Measurements from ENCODE around the gene DGKE. TPM values are rescaled to one million over a fixed set of nuclear protein-coding genes. Genes with fewer than 3 reads are reported as not detected.

The DGKE gene
- total RNA-seq, 1 donor from 2014 or later: 12.7 TPM

DNA sequence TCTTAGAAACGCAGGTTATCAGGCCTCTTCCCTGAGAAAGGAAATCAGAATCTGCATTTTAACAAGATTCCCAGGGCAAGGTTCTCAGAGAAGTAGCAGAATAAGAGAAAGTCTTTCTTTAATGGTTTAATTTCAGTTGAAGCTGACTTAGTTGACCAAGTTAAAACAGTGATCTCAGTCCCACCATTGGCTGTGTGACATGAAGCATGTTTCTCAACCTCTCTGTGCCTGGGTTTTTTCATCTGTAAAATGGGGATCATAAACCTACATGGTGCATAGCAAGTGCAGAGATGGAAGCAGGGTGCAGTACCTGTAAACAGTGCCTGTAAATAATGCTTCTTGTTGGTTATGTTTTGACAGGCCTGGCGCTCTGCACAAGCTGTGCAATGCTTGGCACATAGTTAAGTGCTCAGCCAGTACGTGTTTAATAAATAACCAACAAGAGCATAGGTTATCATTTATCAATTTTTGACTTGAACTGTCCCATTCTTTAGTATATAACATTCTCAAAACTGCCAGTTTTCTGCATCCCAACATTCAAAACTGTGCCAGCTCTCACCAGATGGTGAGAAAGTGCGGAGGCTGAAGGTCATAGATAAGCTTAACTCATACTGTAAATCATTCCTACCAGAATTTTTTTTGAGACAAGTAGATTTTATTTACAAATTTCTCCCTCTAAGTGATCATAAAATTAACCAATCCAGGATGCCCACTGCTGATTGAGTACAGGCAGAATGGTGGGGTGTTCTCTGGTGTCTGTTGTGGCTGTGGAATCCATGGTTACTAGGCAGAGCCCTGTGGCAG, 7.1 kb upstream of the DGKE start:
- no peak for DNase-seq
- TF ChIP-seq, protein P1, sequence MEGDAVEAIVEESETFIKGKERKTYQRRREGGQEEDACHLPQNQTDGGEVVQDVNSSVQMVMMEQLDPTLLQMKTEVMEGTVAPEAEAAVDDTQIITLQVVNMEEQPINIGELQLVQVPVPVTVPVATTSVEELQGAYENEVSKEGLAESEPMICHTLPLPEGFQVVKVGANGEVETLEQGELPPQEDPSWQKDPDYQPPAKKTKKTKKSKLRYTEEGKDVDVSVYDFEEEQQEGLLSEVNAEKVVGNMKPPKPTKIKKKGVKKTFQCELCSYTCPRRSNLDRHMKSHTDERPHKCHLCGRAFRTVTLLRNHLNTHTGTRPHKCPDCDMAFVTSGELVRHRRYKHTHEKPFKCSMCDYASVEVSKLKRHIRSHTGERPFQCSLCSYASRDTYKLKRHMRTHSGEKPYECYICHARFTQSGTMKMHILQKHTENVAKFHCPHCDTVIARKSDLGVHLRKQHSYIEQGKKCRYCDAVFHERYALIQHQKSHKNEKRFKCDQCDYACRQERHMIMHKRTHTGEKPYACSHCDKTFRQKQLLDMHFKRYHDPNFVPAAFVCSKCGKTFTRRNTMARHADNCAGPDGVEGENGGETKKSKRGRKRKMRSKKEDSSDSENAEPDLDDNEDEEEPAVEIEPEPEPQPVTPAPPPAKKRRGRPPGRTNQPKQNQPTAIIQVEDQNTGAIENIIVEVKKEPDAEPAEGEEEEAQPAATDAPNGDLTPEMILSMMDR (IDR thresholded peaks at IDR 0.05): no peak
- no peak for ATAC-seq
- H3K27me3 ChIP-seq (ENCODE audit: low read depth): no peaks in the 10 kb centered on the region
- H3K4me3 ChIP-seq: no peak overlapping the region
- intact Hi-C loops (cut with DNase I): loop anchor here (10.0 kb wide), 1 partner anchor 118 kb away; no protein-coding TSS in a partner anchor
- H3K36me3 ChIP-seq: no peaks in the 10 kb centered on the region
- H3K4me1 ChIP-seq: no peaks in the 10 kb centered on the region
- no peaks in the 10 kb centered on the region for H3K9me3 ChIP-seq
- no peak overlapping the region for H3K27ac ChIP-seq

- Histone ChIP-seq H3K4me3 (no peak overlapping the region), H3K4me1 (peaks cover 25% of the 10 kb centered on the region), H3K9me3 (no peaks in the 10 kb centered on the region), H3K27ac (no peak overlapping the region), H3K36me3 (no peaks in the 10 kb centered on the region), H3K27me3 (ENCODE audit: low read depth) (no peaks in the 10 kb centered on the region)
- ATAC-seq (no peak), DNase-seq (no peak)
- TF ChIP-seq, protein P1 (IDR thresholded peaks at IDR 0.05): no peak
- intact Hi-C loops (cut with DNase I): no loop called here
Measured at GRCh38 chr17:56830726-56831368, 3.1 kb upstream of the DGKE start.

DNA sequence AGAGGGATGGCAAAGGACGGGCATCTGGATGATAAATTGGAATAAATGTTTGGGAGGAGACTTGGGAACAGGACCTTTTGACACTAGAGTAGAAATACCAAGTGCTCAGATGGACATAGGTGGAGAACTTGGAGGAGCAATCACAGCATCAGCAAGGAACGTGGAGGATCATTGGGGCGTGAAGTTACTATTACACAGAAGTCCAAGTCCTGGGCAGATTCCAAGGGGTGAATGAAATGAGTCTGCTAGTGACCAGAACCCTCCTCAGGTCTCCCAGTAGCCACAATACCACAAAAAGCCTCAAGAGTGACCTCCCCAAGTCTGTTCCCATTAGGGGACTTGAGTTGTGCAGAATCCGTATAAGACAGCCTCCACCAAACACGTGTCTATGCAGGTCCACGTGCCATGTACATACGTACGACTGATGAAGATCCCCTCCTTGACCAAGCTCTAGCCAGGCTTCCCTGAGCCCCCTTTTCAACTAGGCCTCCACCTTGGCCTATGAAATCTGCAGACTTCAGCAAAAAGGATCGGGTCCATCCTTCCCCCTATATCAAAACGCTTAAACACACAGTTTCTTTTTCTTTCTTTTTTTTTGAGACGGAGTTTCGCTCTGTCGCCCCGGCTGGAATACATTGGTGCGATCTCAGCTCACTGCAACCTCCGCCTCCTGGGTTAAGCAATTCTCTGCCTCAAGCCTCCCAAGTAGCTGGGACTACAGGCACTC, 2.4 kb upstream of the DGKE start:
- intact Hi-C loops (cut with DNase I): no loop called here
- ATAC-seq (no peak), DNase-seq (no peak)
- Histone ChIP-seq H3K9me3 (no peaks in the 10 kb centered on the region), H3K36me3 (no peaks in the 10 kb centered on the region), H3K27ac (no peak overlapping the region), H3K27me3 (ENCODE audit: low read depth) (no peaks in the 10 kb centered on the region), H3K4me1 (peaks cover 26% of the 10 kb centered on the region), H3K4me3 (no peak overlapping the region)
- TF ChIP-seq, protein P1 (IDR thresholded peaks at IDR 0.05): no peak

GRCh38 chr17:56832446-56832845, 1.5 kb upstream of the DGKE start:
- peak overlapping the region; percentile 85 for H3K4me3 ChIP-seq
- H3K27ac ChIP-seq: peak overlapping the region; percentile 84
- no peak for ATAC-seq
- intact Hi-C loops (cut with DNase I): no loop called here
- H3K4me1 ChIP-seq: peaks cover 26% of the 10 kb centered on the region
- no peaks in the 10 kb centered on the region for H3K27me3 ChIP-seq (ENCODE audit: low read depth)
- no peaks in the 10 kb centered on the region for H3K36me3 ChIP-seq
- no peaks in the 10 kb centered on the region for H3K9me3 ChIP-seq
- DNase-seq: no peak
- TF ChIP-seq, protein P1 (IDR thresholded peaks at IDR 0.05): no peak

- TF ChIP-seq, protein P1 (IDR thresholded peaks at IDR 0.05): no peak
- Histone ChIP-seq H3K36me3 (no peaks in the 10 kb centered on the region), H3K4me3 (peak overlapping the region; percentile 85), H3K4me1 (peaks cover 26% of the 10 kb centered on the region), H3K27me3 (ENCODE audit: low read depth) (no peaks in the 10 kb centered on the region), H3K27ac (peak overlapping the region; percentile 84), H3K9me3 (no peaks in the 10 kb centered on the region)
- peak; percentile 78 for DNase-seq
- peak; percentile 72 to 73 for ATAC-seq
- intact Hi-C loops (cut with DNase I): no loop called here
Measured at GRCh38 chr17:56833057-56833808, 718 bp upstream of the DGKE start.

All from lower lobe of right lung (tissue), 2 donors.